Cerebellar cortex (tissue), 1 donor: ENCODE data around the gene CFAP251.

Experiments used
- DNase-seq: peaks from one replicate; pipeline ENCODE4 v3.0.0-alpha.2; 2015; ENCODE audit warnings: low spot score

The CFAP251 gene

GRCh38 chr12:122005252-122005776, 86.9 kb downstream of the CFAP251 start:
- DNase-seq = no peak

- no peak for DNase-seq
Measured at GRCh38 chr12:122006186-122006926, 88.0 kb downstream of the CFAP251 start.

- no peak for DNase-seq
Measured at GRCh38 chr12:122009741-122010140, 91.3 kb downstream of the CFAP251 start.

- DNase-seq = no peak
Measured at GRCh38 chr12:122012184-122012583, 93.8 kb downstream of the CFAP251 start.

GRCh38 chr12:122013136-122013535, 94.7 kb downstream of the CFAP251 start:
- DNase-seq = no peak

GRCh38 chr12:122013791-122014590, 95.6 kb downstream of the CFAP251 start:
- DNase-seq = no peak

- DNase-seq = no peak
Measured at GRCh38 chr12:122014781-122015180, 96.4 kb downstream of the CFAP251 start.

- no peak for DNase-seq
Measured at GRCh38 chr12:122018457-122018856, 100.1 kb downstream of the CFAP251 start.

- DNase-seq = no peak
Measured at GRCh38 chr12:122018937-122019336, 100.5 kb downstream of the CFAP251 start.

GRCh38 chr12:122020795-122021192, 102.4 kb downstream of the CFAP251 start:
- DNase-seq = no peak

- DNase-seq = peak; percentile 40
Measured at GRCh38 chr12:122021193-122021821, 102.9 kb downstream of the CFAP251 start.

GRCh38 chr12:122021822-122022392, 103.5 kb downstream of the CFAP251 start, which contains the start of gene BCL7A:
BCL7A (plus strand) TSS chr12:122021884; CDS start chr12:122022092, 208 bp downstream.
- DNase-seq = peak; percentile 63

GRCh38 chr12:122022393-122023338, 104.3 kb downstream of the CFAP251 start:
- no peak for DNase-seq

GRCh38 chr12:122023339-122024131, 105.1 kb downstream of the CFAP251 start:
- DNase-seq = peak; percentile 59

- DNase-seq = peak; percentile 40
Measured at GRCh38 chr12:122024132-122024785, 105.9 kb downstream of the CFAP251 start.

- DNase-seq = no peak
Measured at GRCh38 chr12:122026706-122027333, 108.4 kb downstream of the CFAP251 start.

GRCh38 chr12:122028165-122028904, 109.9 kb downstream of the CFAP251 start:
- peak; percentile 71 for DNase-seq

- no peak for DNase-seq
Measured at GRCh38 chr12:122028905-122029560, 110.6 kb downstream of the CFAP251 start.
